ENCODE measurements around the gene CHN1.

The CHN1 gene

GRCh38 chr2:175004980-175005732 lies at the start of gene CHN1:
CHN1 (minus strand) TSS chr2:175005381; CDS start chr2:175004912, 469 bp downstream.
- peak; percentile 63 for DNase-seq

- no peak for DNase-seq
Observed at GRCh38 chr2:175054340-175054739, 49.2 kb upstream of the CHN1 start.

- DNase-seq = no peak
Observed at GRCh38 chr2:175049661-175050060, 44.5 kb upstream of the CHN1 start.

GRCh38 chr2:175048275-175048674 lies 43.1 kb upstream of the CHN1 start:
- no peak for DNase-seq

GRCh38 chr2:175039490-175039889 lies 34.3 kb upstream of the CHN1 start:
- no peak for DNase-seq

GRCh38 chr2:175039031-175039430 lies 33.9 kb upstream of the CHN1 start:
- DNase-seq = no peak

- DNase-seq = no peak
Observed at GRCh38 chr2:175037941-175038340, 32.8 kb upstream of the CHN1 start.

GRCh38 chr2:175036582-175037018 lies 31.4 kb upstream of the CHN1 start:
- peak; percentile 47 for DNase-seq

- DNase-seq = no peak
Observed at GRCh38 chr2:175035806-175036205, 30.6 kb upstream of the CHN1 start.

GRCh38 chr2:175034716-175035115 lies 29.5 kb upstream of the CHN1 start:
- no peak for DNase-seq

GRCh38 chr2:175030380-175031271 lies 25.4 kb upstream of the CHN1 start:
- DNase-seq = no peak

- DNase-seq = no peak
Observed at GRCh38 chr2:175027755-175028154, 22.6 kb upstream of the CHN1 start.

GRCh38 chr2:175026385-175026784 lies 21.2 kb upstream of the CHN1 start:
- no peak for DNase-seq

- no peak for DNase-seq
Observed at GRCh38 chr2:175025946-175026345, 20.8 kb upstream of the CHN1 start.

- no peak for DNase-seq
Observed at GRCh38 chr2:175025233-175025632, 20.1 kb upstream of the CHN1 start.

- DNase-seq = no peak
Observed at GRCh38 chr2:175022923-175023322, 17.7 kb upstream of the CHN1 start.

- DNase-seq = no peak
Observed at GRCh38 chr2:175019566-175020327, 14.6 kb upstream of the CHN1 start.

- no peak for DNase-seq
Observed at GRCh38 chr2:175017618-175018414, 12.6 kb upstream of the CHN1 start.

GRCh38 chr2:175015340-175015739 lies 10.2 kb upstream of the CHN1 start:
- DNase-seq = no peak

GRCh38 chr2:175012516-175012915 lies 7.3 kb upstream of the CHN1 start:
- DNase-seq = no peak

- DNase-seq = no peak
Observed at GRCh38 chr2:175011505-175011904, 6.3 kb upstream of the CHN1 start.

GRCh38 chr2:175010848-175011254 lies 5.7 kb upstream of the CHN1 start:
- DNase-seq = no peak
